HCT116 (cell line): ENCODE measurements around the gene SKI. TPM values are rescaled to one million over a fixed set of nuclear protein-coding genes. Genes with fewer than 3 reads are reported as not detected.

ENCODE experiments used
- ATAC-seq: fragments of 200-7000 bp; cut with Tn5 transposase; 2 replicates; pipeline ENCODE4 v1.9.1; 2020; ENCODE audit warnings: mild to moderate bottlenecking, moderate library complexity
- BruUV-seq: library from RNA; stranded (reverse); fragments of 400-500 nt; replicated peaks from 2 replicates; lab custom pipeline; 2021; lab: Mats Ljungman, UMichigan
- CTCF ChIA-PET: fragments of 300-600 bp; sonication (Branson Sonifier 250); formaldehyde crosslinking; loops from one replicate; lab custom pipeline; 2021; ENCODE audit warnings: antibody characterized with exemption; lab: Charles Lee
- POLR2A ChIA-PET: fragments of 300-600, 350-600 bp; sonication (Branson Sonifier 250); formaldehyde crosslinking; loops from one replicate; lab custom pipeline; 2021; ENCODE audit warnings: antibody characterized with exemption; lab: Charles Lee
- RAD21 ChIA-PET, 2 experiments: fragments of 300-600 bp; sonication (Branson Sonifier 250); formaldehyde crosslinking; loops; one replicate each; lab custom pipeline; 2023; ENCODE audit warnings: low total read pairs in 2 of 2; ENCODE audit not compliant: uncharacterized antibody in 2 of 2, unreplicated experiment in 2 of 2, low non-redundant PET in 1 of 2; lab: Charles Lee
- DNase-seq: peaks from one replicate; pipeline ENCODE4 v3.0.0-alpha.2; 2010; ENCODE audit warnings: low read depth, low spot score
- H2AFZ ChIP-seq: fragments of 200-600 bp; shearing (Covaris generic), sonication (generic); 2 replicates; pipeline ENCODE4 v1.6.1; 2017; ENCODE audit warnings: low read depth, mixed run types, mixed read lengths, antibody characterized with exemption, low read length; ENCODE audit not compliant: poor library complexity, severe bottlenecking
- H3K27ac ChIP-seq: 2 replicates; pipeline ENCODE4 v1.5.1; 2012; ENCODE audit warnings: low read depth, low read length
- H3K27me3 ChIP-seq: fragments of 200-600 bp; sonication (generic); 2 replicates; pipeline ENCODE4 v1.6.1; 2016; ENCODE audit warnings: mixed run types, low read length, mixed read lengths; ENCODE audit not compliant: insufficient read depth
- H3K36me3 ChIP-seq, 2 experiments: fragments of 200-500 bp in 1 of 2; fragments of 200-600 bp in 1 of 2; sonication (Bioruptor generic) in 1 of 2; sonication (generic) in 1 of 2; 2 replicates each; pipeline versions ENCODE4 v1.5.1 to v1.6.1; 2014 to 2016; ENCODE audit warnings: low read length in 2 of 2, inconsistent platforms in 1 of 2, mixed read lengths in 1 of 2, mixed run types in 1 of 2; ENCODE audit not compliant: insufficient read depth in 2 of 2, control insufficient read depth in 1 of 2
- H3K4me1 ChIP-seq, 2 experiments: fragments of 200-600 bp in 1 of 2; sonication (generic) in 1 of 2; 2 replicates each; pipeline versions ENCODE4 v1.5.1 to v1.6.1; 2012 to 2017; ENCODE audit warnings: low read length in 2 of 2, inconsistent platforms in 1 of 2, mild to moderate bottlenecking in 1 of 2, mixed read lengths in 1 of 2, mixed run types in 1 of 2, moderate library complexity in 1 of 2; ENCODE audit not compliant: insufficient read depth in 2 of 2, control insufficient read depth in 1 of 2
- H3K4me2 ChIP-seq: fragments of 200-600 bp; sonication (generic); 2 replicates; pipeline ENCODE4 v1.6.1; 2017; ENCODE audit warnings: mixed run types, low read length, mixed read lengths
- H3K4me3 ChIP-seq, 2 experiments: fragments of 200-600 bp in 1 of 2; sonication (generic) in 1 of 2; replicated peaks in 1 of 2; 2 replicates each; pipeline ENCODE4 v1.5.1; 2011 to 2016; ENCODE audit warnings: low read length in 2 of 2, control low read depth in 1 of 2, low read depth in 1 of 2, mild to moderate bottlenecking in 1 of 2, mixed read lengths in 1 of 2, mixed run types in 1 of 2
- H3K79me2 ChIP-seq: fragments of 200-600 bp; sonication (generic); 2 replicates; pipeline ENCODE4 v1.6.1; 2017; ENCODE audit warnings: mild to moderate bottlenecking, mixed run types, low read length, moderate library complexity, mixed read lengths; ENCODE audit not compliant: insufficient read depth
- H3K9ac ChIP-seq: fragments of 200-600 bp; sonication (generic); 2 replicates; pipeline ENCODE4 v1.6.1; 2016; ENCODE audit warnings: low read length, mixed read lengths
- H3K9me2 ChIP-seq: fragments of 200-600 bp; sonication (generic), shearing (Covaris generic); 2 replicates; pipeline ENCODE4 v1.6.1; 2017; ENCODE audit warnings: mixed run types, mild to moderate bottlenecking, moderate library complexity; ENCODE audit not compliant: insufficient read depth
- H3K9me3 ChIP-seq, 2 experiments: fragments of 200-500 bp in 1 of 2; fragments of 200-600 bp in 1 of 2; sonication (Bioruptor generic) in 1 of 2; sonication (generic) in 1 of 2; 2 replicates each; pipeline ENCODE4 v1.6.1; 2014 to 2017; ENCODE audit warnings: low read length in 2 of 2, mixed read lengths in 2 of 2, inconsistent platforms in 1 of 2, low read depth in 1 of 2, mild to moderate bottlenecking in 1 of 2, mixed run types in 1 of 2, moderate library complexity in 1 of 2; ENCODE audit not compliant: control insufficient read depth in 1 of 2, insufficient read depth in 1 of 2
- H4K20me1 ChIP-seq: fragments of 200-600 bp; sonication (generic), shearing (Covaris generic); 2 replicates; pipeline ENCODE4 v1.6.1; 2017; ENCODE audit warnings: mixed run types, mild to moderate bottlenecking, moderate library complexity; ENCODE audit not compliant: insufficient read depth
- CBX3 ChIP-seq: IDR thresholded peaks from 2 replicates; pipeline ENCODE4 v1.6.1; 2012; ENCODE audit warnings: low read depth
- CEBPB ChIP-seq: IDR thresholded peaks from 2 replicates; pipeline ENCODE4 v1.6.1; 2012; ENCODE audit warnings: low read depth
- EGR1 ChIP-seq: IDR thresholded peaks from 2 replicates; pipeline ENCODE4 v1.6.1; 2012; ENCODE audit warnings: low read depth
- EZH2 ChIP-seq: fragments of 200-600 bp; sonication (generic); IDR thresholded peaks from 2 replicates; pipeline ENCODE4 v1.6.1; 2017; ENCODE audit warnings: antibody characterized with exemption, mixed run types
- FOSL1 ChIP-seq: IDR thresholded peaks from 2 replicates; pipeline ENCODE4 v1.6.1; 2012; ENCODE audit warnings: low read depth
- JUND ChIP-seq: IDR thresholded peaks from 2 replicates; pipeline ENCODE4 v1.6.1; 2012
- POLR2A ChIP-seq: IDR thresholded peaks from 2 replicates; pipeline ENCODE4 v1.7.0; 2011; ENCODE audit warnings: borderline replicate concordance; ENCODE audit not compliant: insufficient read depth, insufficient read length; ENCODE audit errors: extremely low read depth
- POLR2AphosphoS5 ChIP-seq: IDR thresholded peaks from 2 replicates; pipeline ENCODE4 v1.6.1; 2011; ENCODE audit warnings: mild to moderate bottlenecking, low read depth, low read length, moderate library complexity
- SIN3A ChIP-seq: IDR thresholded peaks from 2 replicates; pipeline ENCODE4 v1.6.1; 2012; ENCODE audit warnings: low read depth
- SP1 ChIP-seq: IDR thresholded peaks from 2 replicates; pipeline ENCODE4 v1.6.1; 2012; ENCODE audit warnings: low read depth
- SRF ChIP-seq: IDR thresholded peaks from 2 replicates; pipeline ENCODE4 v1.6.1; 2012; ENCODE audit warnings: low read depth
- YY1 ChIP-seq: IDR thresholded peaks from 2 replicates; pipeline ENCODE4 v1.6.1; 2011; ENCODE audit warnings: low read length, low read depth, moderate library complexity, mild to moderate bottlenecking; ENCODE audit not compliant: insufficient replicate concordance; ENCODE audit errors: extremely low read depth
- ZFX ChIP-seq: fragments of 450-650 bp; IDR thresholded peaks from 2 replicates; pipeline ENCODE4 v1.6.1; 2017
- intact Hi-C: fragments of 100-400 bp; cut with micrococcal nuclease; formaldehyde crosslinking; loops from 2 replicates; pipeline ENCODE4 v1.10.0; 2022
- total RNA-seq: library from RNA; stranded (reverse); gene quantifications from one replicate; pipeline ENCODE4 v1.2.1, GENCODE V29; 2021; ENCODE audit not compliant: unreplicated experiment
- TF ChIP-seq, protein P1 (sequence below): IDR thresholded peaks from 2 replicates; pipeline ENCODE4 v1.6.1; 2012; ENCODE audit warnings: low read depth
- TF ChIP-seq, protein P2 (sequence below): IDR thresholded peaks from 2 replicates; pipeline ENCODE4 v1.6.1; 2012
- TF ChIP-seq, protein P3 (sequence below), 3 experiments: fragments of 200-600 bp in 1 of 3; sonication (generic) in 1 of 3; IDR thresholded peaks in 2 of 3; conservative IDR thresholded peaks in 1 of 3; 2 replicates each; pipeline ENCODE4 v1.5.1; 2012 to 2017; ENCODE audit warnings: low read depth in 2 of 3, low read length in 2 of 3, antibody characterized with exemption in 1 of 3, borderline replicate concordance in 1 of 3, control low read depth in 1 of 3, mild to moderate bottlenecking in 1 of 3, mixed read lengths in 1 of 3, mixed run types in 1 of 3, moderate library complexity in 1 of 3; ENCODE audit not compliant: insufficient read depth in 1 of 3

The SKI gene
- total RNA-seq, 1 experiment from 2014 or later = 56.2 TPM

DNA sequence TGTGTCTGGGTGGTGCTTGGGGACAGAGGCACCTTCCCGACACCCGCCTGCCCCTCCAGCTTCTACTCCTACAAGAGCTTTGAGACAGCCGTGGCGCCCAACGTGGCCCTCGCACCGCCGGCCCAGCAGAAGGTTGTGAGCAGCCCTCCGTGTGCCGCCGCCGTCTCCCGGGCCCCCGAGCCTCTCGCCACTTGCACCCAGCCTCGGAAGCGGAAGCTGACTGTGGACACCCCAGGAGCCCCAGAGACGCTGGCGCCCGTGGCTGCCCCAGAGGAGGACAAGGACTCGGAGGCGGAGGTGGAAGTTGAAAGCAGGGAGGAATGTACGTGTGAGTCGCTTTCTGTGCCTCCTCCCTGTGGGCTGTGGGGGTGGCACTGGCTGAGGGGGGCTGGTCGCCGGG, 75.7 kb downstream of the SKI start:
- DNase-seq = no peak
- RAD21 ChIA-PET = no interaction called here

More for the DNA sequence above, 75.7 kb downstream of the SKI start:
- Histone ChIP-seq H3K4me3 (no peak overlapping the region), H3K27me3 (no peaks in the 10 kb centered on the region), H4K20me1 (no peaks in the 10 kb centered on the region), H3K27ac (no peak overlapping the region), H3K36me3 (peaks cover 5 to 12% of the 10 kb centered on the region in 2 experiments; a peak in 2 of 4 replicates), H3K9ac (no peak overlapping the region), H3K9me3 (no peaks in the 10 kb centered on the region), H2AFZ (no peak overlapping the region), H3K9me2 (no peaks in the 10 kb centered on the region), H3K4me2 (no peak overlapping the region), H3K79me2 (peaks cover 39% of the 10 kb centered on the region), H3K4me1 (no peaks in the 10 kb centered on the region)
- no TSS peak for BruUV-seq
- TF ChIP-seq SIN3A (no peak), CEBPB (no peak), CBX3 (no peak), JUND (no peak), SRF (no peak), EZH2 (no peak), YY1 (no peak), EGR1 (no peak), SP1 (no peak), POLR2AphosphoS5 (no peak), POLR2A (no peak), FOSL1 (no peak), ZFX (no peak)
- TF ChIP-seq, protein P1, sequence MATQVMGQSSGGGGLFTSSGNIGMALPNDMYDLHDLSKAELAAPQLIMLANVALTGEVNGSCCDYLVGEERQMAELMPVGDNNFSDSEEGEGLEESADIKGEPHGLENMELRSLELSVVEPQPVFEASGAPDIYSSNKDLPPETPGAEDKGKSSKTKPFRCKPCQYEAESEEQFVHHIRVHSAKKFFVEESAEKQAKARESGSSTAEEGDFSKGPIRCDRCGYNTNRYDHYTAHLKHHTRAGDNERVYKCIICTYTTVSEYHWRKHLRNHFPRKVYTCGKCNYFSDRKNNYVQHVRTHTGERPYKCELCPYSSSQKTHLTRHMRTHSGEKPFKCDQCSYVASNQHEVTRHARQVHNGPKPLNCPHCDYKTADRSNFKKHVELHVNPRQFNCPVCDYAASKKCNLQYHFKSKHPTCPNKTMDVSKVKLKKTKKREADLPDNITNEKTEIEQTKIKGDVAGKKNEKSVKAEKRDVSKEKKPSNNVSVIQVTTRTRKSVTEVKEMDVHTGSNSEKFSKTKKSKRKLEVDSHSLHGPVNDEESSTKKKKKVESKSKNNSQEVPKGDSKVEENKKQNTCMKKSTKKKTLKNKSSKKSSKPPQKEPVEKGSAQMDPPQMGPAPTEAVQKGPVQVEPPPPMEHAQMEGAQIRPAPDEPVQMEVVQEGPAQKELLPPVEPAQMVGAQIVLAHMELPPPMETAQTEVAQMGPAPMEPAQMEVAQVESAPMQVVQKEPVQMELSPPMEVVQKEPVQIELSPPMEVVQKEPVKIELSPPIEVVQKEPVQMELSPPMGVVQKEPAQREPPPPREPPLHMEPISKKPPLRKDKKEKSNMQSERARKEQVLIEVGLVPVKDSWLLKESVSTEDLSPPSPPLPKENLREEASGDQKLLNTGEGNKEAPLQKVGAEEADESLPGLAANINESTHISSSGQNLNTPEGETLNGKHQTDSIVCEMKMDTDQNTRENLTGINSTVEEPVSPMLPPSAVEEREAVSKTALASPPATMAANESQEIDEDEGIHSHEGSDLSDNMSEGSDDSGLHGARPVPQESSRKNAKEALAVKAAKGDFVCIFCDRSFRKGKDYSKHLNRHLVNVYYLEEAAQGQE = no peak
- TF ChIP-seq, protein P2, sequence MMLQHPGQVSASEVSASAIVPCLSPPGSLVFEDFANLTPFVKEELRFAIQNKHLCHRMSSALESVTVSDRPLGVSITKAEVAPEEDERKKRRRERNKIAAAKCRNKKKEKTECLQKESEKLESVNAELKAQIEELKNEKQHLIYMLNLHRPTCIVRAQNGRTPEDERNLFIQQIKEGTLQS = no peak
- TF ChIP-seq, protein P3, sequence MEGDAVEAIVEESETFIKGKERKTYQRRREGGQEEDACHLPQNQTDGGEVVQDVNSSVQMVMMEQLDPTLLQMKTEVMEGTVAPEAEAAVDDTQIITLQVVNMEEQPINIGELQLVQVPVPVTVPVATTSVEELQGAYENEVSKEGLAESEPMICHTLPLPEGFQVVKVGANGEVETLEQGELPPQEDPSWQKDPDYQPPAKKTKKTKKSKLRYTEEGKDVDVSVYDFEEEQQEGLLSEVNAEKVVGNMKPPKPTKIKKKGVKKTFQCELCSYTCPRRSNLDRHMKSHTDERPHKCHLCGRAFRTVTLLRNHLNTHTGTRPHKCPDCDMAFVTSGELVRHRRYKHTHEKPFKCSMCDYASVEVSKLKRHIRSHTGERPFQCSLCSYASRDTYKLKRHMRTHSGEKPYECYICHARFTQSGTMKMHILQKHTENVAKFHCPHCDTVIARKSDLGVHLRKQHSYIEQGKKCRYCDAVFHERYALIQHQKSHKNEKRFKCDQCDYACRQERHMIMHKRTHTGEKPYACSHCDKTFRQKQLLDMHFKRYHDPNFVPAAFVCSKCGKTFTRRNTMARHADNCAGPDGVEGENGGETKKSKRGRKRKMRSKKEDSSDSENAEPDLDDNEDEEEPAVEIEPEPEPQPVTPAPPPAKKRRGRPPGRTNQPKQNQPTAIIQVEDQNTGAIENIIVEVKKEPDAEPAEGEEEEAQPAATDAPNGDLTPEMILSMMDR (IDR thresholded peaks at IDR 0.05 in 2 of 3, conservative IDR thresholded peaks at IDR 0.05 in 1 of 3; ENCODE audit: borderline replicate concordance in 1 of 3, insufficient read depth in 1 of 3, low read depth in 2 of 3, low read length in 2 of 3) = no peak
- POLR2A ChIA-PET = no interaction called here
- intact Hi-C loops = no loop called here
- CTCF ChIA-PET = no interaction called here
- no peak for ATAC-seq
